AG04449 (cell line): ENCODE measurements around the gene FAM83G.
"Not testable (repeated sequence)": the region's sequence is repeated elsewhere in the genome, so short reads cannot be mapped to it uniquely, and the experiment has no call there.

Experiments
- CTCF ChIA-PET: fragments of 350-600 bp; formaldehyde crosslinking; extraction: SDS; loops from one replicate; lab custom pipeline; 2021; ENCODE audit warnings: antibody characterized with exemption; lab: Yijun Ruan, JAX
- POLR2A ChIA-PET: fragments of 400-600, 350-600 bp; formaldehyde crosslinking; extraction: SDS; loops from one replicate; lab custom pipeline; 2020; ENCODE audit warnings: antibody characterized with exemption, inconsistent platforms; lab: Yijun Ruan, JAX
- DNase-seq: peaks from one replicate; pipeline ENCODE4 v3.0.0-alpha.2; 2010; ENCODE audit warnings: low read depth, low spot score
- H3K4me3 ChIP-seq: 2 replicates; pipeline ENCODE4 v1.5.1; 2011; ENCODE audit warnings: low read depth, mild to moderate bottlenecking, control low read depth, low read length
- CTCF ChIP-seq: IDR thresholded peaks from one replicate; pipeline ENCODE4 v1.5.1; 2011; ENCODE audit warnings: mild to moderate bottlenecking, moderate library complexity, low read length, control low read depth, inconsistent platforms; ENCODE audit not compliant: insufficient read depth; ENCODE audit errors: missing control alignments

FAM83G gene

GRCh38 chr17:19004421-19005136 lies at the start of gene FAM83G:
FAM83G (minus strand) TSS chr17:19004764; CDS start chr17:19004041, 723 bp downstream.
- TF ChIP-seq CTCF, result no peak
- POLR2A ChIA-PET, result interaction anchor here (0.7 to 1.4 kb wide), 2 partner anchors 44 to 66 kb away, joined by 3 read pairs; no protein-coding TSS in a partner anchor
- DNase-seq, result no peak
- H3K4me3 ChIP-seq, result peak within 1 kb of the TSS; percentile 63
- CTCF ChIA-PET, result interaction anchor here (1.2 to 2.7 kb wide), 3 partner anchors 42 to 47 kb away, joined by 3 to 15 read pairs (median 4); no protein-coding TSS in a partner anchor

- H3K4me3 ChIP-seq, POLR2A ChIA-PET, DNase-seq, CTCF ChIA-PET: not testable (repeated sequence)
Measured at GRCh38 chr17:19048826-19049225, 44.3 kb upstream of the FAM83G start.

GRCh38 chr17:19047510-19047909 lies 42.9 kb upstream of the FAM83G start:
- CTCF ChIA-PET, H3K4me3 ChIP-seq, DNase-seq, POLR2A ChIA-PET: not testable (repeated sequence)

- CTCF ChIA-PET, POLR2A ChIA-PET, DNase-seq: not testable (repeated sequence)
Measured at GRCh38 chr17:19046782-19047375, 42.3 kb upstream of the FAM83G start, which contains the start of gene GRAP. GRAP (minus strand) TSS chr17:19046957; CDS start chr17:19046926, 31 bp downstream.

GRCh38 chr17:19044643-19045042 lies 40.1 kb upstream of the FAM83G start:
- DNase-seq, H3K4me3 ChIP-seq, POLR2A ChIA-PET, CTCF ChIA-PET: not testable (repeated sequence)

More at GRCh38 chr17:19046782-19047375, 42.3 kb upstream of the FAM83G start, which contains the start of gene GRAP:
- H3K4me3 ChIP-seq, result not testable (repeated sequence)

GRCh38 chr17:19043032-19043431 lies 38.5 kb upstream of the FAM83G start:
- DNase-seq, POLR2A ChIA-PET, CTCF ChIA-PET, H3K4me3 ChIP-seq: not testable (repeated sequence)

- H3K4me3 ChIP-seq, POLR2A ChIA-PET, DNase-seq, CTCF ChIA-PET: not testable (repeated sequence)
Measured at GRCh38 chr17:19042369-19042768, 37.8 kb upstream of the FAM83G start.

GRCh38 chr17:19041871-19042270 lies 37.3 kb upstream of the FAM83G start:
- H3K4me3 ChIP-seq, CTCF ChIA-PET, DNase-seq, POLR2A ChIA-PET: not testable (repeated sequence)

GRCh38 chr17:19040350-19040749 lies 35.8 kb upstream of the FAM83G start:
- DNase-seq, CTCF ChIA-PET, H3K4me3 ChIP-seq, POLR2A ChIA-PET: not testable (repeated sequence)

- POLR2A ChIA-PET, CTCF ChIA-PET, H3K4me3 ChIP-seq, DNase-seq: not testable (repeated sequence)
Measured at GRCh38 chr17:19038730-19039129, 34.2 kb upstream of the FAM83G start.

GRCh38 chr17:19038007-19038406 lies 33.4 kb upstream of the FAM83G start:
- DNase-seq, POLR2A ChIA-PET, CTCF ChIA-PET, H3K4me3 ChIP-seq: not testable (repeated sequence)

GRCh38 chr17:19037547-19037946 lies 33.0 kb upstream of the FAM83G start:
- POLR2A ChIA-PET, H3K4me3 ChIP-seq, DNase-seq, CTCF ChIA-PET: not testable (repeated sequence)

- CTCF ChIA-PET, H3K4me3 ChIP-seq, DNase-seq, POLR2A ChIA-PET: not testable (repeated sequence)
Measured at GRCh38 chr17:19036186-19036585, 31.6 kb upstream of the FAM83G start.

- POLR2A ChIA-PET, DNase-seq, CTCF ChIA-PET, H3K4me3 ChIP-seq: not testable (repeated sequence)
Measured at GRCh38 chr17:19032377-19032988, 27.9 kb upstream of the FAM83G start.
